Inflammatory macrophage treated with lipopolysaccharide for 4 hours (primary cell): ENCODE measurements around the gene CLIC3.
A peak's percentile ranks its signal among the peaks of the same experiment; 100 is the strongest.

Source experiments
- DNase-seq: peaks from one replicate; pipeline ENCODE4 v3.0.0-alpha.2; 2020

The CLIC3 gene

DNA sequence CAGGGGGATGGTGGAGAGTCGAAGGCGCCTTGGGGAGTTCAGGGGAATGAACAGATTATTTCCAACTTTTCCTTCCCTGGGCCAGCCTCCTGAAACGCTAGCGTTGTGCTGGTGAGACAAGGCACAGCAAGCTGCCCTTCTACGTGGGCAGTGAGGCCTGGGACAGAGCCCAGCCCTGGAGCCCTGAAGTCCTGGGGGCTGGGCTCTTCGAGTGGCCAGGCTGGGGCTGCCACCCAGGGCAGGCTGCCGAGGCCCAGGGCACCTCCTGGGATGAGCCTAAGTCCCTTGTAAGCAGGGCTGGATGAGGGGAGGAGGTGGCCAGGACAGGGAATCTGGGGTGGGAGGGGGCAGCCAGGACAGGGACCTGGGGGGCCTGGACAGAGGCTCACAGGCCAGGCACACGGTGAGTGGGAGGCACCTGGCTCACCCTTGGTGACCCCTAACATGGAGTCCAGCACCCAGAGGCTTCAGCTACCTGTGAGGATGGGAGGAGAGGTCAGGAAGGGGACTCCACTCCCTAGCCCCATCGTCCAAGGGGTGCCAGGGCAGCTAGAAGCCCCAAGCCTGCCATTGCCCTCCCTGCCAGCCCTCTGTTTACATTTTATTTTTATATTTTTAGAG lies 45.6 kb downstream of the CLIC3 start:
- no peak for DNase-seq

DNA sequence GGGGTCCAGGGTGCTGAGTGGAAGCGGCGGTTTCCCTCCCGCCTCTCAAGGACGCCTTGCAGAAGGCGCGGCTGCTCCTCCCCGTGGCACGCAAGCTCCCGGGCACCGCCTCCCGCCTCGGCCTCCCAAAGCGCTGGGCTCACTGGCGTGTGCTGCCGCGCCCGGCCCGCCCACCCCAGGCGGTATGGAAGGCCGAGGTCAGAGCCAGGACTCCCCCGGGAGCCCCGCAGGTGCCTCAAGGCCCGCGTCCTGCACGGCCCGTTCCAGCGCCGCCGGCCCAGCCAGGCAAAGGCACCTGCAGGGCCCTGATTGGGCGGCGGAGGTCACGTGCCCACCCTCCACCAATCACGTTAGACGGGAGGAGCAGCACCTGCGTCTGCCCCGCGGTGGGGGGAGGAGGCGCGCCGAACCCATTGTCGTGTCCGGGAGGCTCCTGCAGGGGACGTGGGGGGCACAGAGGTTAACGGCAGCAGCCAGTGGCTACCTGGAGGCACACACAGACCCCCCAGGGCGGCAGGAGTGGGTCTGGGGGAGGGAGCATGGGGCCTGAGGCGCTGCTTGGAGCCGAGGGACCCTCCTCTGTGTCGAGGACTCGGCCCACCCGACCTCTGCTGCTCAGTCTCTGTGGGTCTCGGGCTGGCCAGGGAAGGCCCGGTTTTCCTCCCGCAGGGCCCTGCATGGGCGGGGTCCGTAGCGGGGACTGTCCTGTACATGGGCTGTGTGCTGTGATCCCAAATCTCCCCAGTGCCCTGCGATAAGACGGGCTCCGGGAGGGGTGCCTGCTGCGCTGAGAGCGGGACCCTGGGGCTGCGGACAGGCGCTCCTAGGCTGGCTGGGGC lies 46.3 kb downstream of the CLIC3 start:
- DNase-seq, result peak; percentile 86

DNA sequence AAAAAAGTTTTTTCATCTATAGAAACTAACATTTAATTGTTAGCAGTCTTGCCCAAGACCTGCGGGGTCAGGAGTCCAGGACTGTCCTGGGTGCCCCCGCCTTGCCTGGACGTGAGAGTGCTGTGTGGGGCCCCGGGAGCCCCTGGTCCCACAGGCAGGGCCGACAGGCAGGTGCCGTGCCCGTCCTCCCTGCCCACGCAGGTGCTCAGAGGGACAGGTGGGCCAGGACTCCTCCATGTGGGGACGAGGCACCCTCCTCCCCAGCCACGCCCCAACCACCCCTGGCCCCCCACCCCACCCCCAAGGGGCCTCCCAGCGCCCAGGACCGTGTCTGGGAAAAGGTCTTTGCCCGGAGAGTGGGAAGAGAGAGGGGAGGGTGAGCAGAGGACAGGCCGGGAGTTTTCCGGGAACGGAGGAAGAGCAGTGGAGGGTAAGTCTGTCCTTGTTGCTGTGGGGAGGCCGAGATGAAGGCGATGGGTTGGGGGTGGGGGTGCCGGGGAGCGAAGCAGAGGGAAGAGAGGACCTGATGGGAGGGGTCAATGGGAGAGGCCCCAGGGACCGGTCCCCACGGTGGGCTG lies 47.0 kb downstream of the CLIC3 start:
- DNase-seq, result no peak

DNA sequence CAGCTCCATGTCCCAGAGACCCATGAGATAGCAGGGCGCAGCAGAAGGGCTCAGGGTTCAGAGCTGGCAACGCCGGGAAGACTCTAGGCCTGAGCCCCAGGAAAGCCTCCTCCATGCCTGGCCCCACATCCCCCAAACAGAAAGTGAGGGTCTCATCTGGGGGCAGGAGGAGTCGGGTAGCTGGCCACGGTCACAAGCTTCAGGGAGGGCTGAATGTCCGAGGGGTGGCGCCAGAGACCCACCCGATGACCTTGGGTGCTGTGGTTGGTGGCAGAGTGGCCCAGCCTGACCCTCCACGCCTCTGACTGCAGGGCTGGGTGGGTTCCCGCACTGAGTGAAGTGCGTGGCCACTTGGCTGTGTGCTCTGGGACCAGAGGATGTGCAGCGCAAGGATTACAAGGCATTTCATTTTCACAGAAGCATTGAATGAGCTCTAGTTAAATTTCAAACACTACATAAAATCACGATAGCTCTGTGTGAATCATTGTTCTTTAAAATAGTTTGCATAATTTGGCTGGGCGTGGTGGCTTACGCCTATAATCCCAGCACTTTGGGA lies 48.3 kb downstream of the CLIC3 start:
- peak; percentile 44 for DNase-seq

DNA sequence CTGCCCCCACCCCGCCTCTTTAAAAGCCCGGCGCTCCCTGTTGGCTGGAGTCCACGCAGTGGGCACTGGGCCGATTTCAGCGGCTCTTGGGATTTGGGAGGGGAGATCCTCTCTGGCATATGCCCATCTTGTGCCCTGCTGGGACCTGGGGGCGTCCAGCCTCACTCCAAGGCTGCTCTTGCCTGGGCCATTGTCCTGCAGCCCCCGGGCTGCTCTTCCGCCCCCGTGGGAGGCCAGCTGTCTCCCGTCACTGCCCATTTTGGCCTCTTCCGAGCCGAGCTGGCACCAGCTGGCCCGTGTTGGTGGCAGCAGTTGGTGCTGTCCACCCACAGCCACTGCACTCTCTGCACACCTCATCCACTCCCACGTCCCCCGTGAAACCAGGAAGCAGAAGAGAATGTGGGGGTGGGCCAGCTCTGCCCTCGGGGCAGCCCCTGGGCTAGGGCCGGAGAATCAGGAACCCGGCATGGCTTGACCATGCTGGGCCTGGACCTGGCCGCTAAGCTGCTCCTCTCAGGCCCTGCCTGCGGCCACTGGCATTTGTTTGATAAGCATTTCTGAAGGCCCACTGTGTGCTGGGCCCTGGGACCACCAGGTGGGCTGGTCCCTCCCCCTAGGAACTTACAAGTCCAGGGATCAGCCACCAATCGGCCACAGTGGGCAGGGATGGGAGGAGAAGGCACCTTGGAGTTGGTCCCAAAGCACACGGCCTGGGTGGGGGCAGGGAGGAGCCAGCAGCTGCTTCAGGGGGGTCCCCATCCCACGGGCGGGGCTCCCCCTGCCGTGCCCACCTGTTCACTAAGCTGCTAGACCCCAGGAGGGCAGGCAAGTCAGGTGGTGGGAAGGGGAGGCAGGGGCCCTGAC lies 49.1 kb downstream of the CLIC3 start:
- DNase-seq, result no peak

DNA sequence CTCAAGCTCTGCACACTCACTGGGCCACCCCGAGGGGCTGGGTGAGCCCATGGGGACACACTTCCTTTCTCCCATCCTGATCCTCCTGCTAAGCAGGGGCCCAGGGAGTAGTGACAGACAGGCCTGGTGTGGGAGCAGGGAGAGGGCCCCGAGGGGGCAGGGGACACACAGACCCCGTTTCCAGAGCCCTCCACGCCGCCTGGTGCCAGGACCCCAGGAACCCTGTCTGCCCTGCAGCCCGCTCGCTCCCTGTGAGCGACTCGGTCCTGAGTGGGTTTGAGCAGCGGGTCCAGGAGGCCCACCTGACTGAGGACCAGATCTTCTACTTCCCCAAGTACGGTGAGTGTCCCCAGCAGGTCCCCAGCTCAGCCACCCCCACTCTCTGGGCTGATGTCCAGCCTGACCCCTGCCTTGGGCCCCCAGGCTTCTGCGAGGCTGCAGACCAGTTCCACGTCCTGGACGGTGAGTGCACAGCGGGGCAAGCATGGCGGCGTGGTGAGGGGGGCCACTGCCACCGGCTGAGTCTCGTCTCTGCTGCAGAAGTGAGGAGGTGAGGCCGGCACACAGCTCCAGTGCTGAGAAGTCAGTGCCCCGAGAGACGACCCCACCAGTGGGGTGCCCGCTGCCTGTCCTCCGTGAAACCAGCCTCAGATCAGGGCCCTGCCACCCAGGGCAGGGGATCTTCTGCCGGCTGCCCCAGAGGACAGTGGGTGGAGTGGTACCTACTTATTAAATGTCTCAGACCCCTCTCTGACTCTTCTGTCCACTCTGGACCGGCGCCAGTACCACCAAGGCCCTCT lies 49.9 kb downstream of the CLIC3 start:
- no peak for DNase-seq

DNA sequence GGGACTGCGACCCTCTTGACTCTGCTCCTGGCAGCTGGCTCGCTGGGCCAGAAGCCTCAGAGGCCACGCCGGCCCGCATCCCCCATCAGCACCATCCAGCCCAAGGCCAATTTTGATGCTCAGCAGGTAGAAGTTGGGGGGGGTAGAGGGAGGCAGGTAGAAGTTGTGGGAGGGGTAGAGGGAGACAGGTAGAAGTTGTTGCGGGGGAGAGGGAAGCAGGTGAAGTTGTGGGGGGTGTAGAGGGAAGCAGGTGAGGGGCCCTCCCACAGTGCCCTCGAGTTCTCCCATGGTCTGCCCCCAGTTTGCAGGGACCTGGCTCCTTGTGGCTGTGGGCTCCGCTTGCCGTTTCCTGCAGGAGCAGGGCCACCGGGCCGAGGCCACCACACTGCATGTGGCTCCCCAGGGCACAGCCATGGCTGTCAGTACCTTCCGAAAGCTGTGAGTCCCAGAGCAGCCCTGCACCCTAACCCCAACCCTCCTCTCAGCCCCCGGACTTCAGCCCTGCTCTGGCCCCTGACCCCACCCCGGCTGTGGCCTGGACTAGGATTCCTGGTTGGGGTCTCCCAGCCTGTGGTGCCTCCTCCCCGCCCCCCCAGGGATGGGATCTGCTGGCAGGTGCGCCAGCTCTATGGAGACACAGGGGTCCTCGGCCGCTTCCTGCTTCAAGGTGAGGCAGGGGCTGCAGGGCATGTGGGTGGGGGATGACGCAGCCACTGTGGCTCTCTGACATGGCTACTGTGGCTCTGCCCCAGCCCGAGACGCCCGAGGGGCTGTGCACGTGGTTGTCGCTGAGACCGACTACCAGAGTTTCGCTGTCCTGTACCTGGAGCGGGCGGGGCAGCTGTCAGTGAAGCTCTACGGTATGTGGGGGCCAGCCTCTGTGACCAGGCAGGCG lies 50.8 kb downstream of the CLIC3 start:
- no peak for DNase-seq
